GM18873 (cell line): ENCODE measurements around the gene B4GALT5.
"Not testable (repeated sequence)": the region's sequence is repeated elsewhere in the genome, so short reads cannot be mapped to it uniquely, and the experiment has no call there.

ENCODE experiments used
- ATAC-seq: cut with Tn5 transposase; IDR thresholded peaks from one replicate; pipeline ENCODE4 v1.9.1; 2021; ENCODE audit warnings: mild to moderate bottlenecking, moderate library complexity, moderate number of reproducible peaks; ENCODE audit not compliant: unreplicated experiment, low FRiP score

B4GALT5 gene

GRCh38 chr20:49713753-49714712 is at the start of gene B4GALT5:
B4GALT5 (minus strand) TSS chr20:49713878; CDS start chr20:49713690, 188 bp downstream.
- peak; percentile 46 for ATAC-seq

GRCh38 chr20:49762940-49763766 is 49.5 kb upstream of the B4GALT5 start:
- ATAC-seq, result no peak

- not testable (repeated sequence) for ATAC-seq
Observed at GRCh38 chr20:49761888-49762287, 48.2 kb upstream of the B4GALT5 start.

GRCh38 chr20:49759266-49759950 is 45.7 kb upstream of the B4GALT5 start:
- ATAC-seq, result no peak

GRCh38 chr20:49758781-49759180 is 45.1 kb upstream of the B4GALT5 start:
- ATAC-seq, result no peak

GRCh38 chr20:49757597-49757996 is 43.9 kb upstream of the B4GALT5 start:
- no peak for ATAC-seq

- no peak for ATAC-seq
Observed at GRCh38 chr20:49756241-49756640, 42.6 kb upstream of the B4GALT5 start.

GRCh38 chr20:49754596-49754995 is 40.9 kb upstream of the B4GALT5 start:
- no peak for ATAC-seq

GRCh38 chr20:49753133-49753532 is 39.5 kb upstream of the B4GALT5 start:
- ATAC-seq, result no peak

GRCh38 chr20:49752201-49752903 is 38.7 kb upstream of the B4GALT5 start:
- ATAC-seq, result no peak

GRCh38 chr20:49751397-49751736 is 37.7 kb upstream of the B4GALT5 start:
- ATAC-seq, result peak; percentile 8

GRCh38 chr20:49750611-49751396 is 37.1 kb upstream of the B4GALT5 start:
- peak; percentile 65 for ATAC-seq

GRCh38 chr20:49749625-49750024 is 35.9 kb upstream of the B4GALT5 start:
- no peak for ATAC-seq

- no peak for ATAC-seq
Observed at GRCh38 chr20:49748525-49748838, 34.8 kb upstream of the B4GALT5 start.

- ATAC-seq, result no peak
Observed at GRCh38 chr20:49747707-49748524, 34.2 kb upstream of the B4GALT5 start.

GRCh38 chr20:49742948-49743347 is 29.3 kb upstream of the B4GALT5 start:
- ATAC-seq, result no peak

GRCh38 chr20:49741977-49742376 is 28.3 kb upstream of the B4GALT5 start:
- no peak for ATAC-seq

GRCh38 chr20:49740807-49741206 is 27.1 kb upstream of the B4GALT5 start:
- no peak for ATAC-seq

- ATAC-seq, result no peak
Observed at GRCh38 chr20:49739042-49739441, 25.4 kb upstream of the B4GALT5 start.
